Activated CD8-positive, alpha-beta T cell treated with anti-CD3 and anti-CD28 coated beads for 36 hours (primary cell): ENCODE results near the gene RIPK1. TPM values are rescaled to one million over a fixed set of nuclear protein-coding genes. Genes with fewer than 3 reads are reported as not detected.
A peak's percentile ranks its signal among the peaks of the same experiment; 100 is the strongest.

Experiments
- ATAC-seq: fragments of 200-7000 bp; cut with Tn5 transposase; one replicate; pipeline ENCODE4 v1.10.0; 2021; ENCODE audit warnings: mild to moderate bottlenecking, moderate library complexity
- CTCF ChIA-PET: fragments of 350-600 bp; sonication (Branson Sonifier 250); formaldehyde crosslinking; loops from one replicate; lab custom pipeline; 2021; ENCODE audit warnings: antibody characterized with exemption; lab: Charles Lee
- POLR2A ChIA-PET: fragments of 350-600 bp; sonication (Branson Sonifier 250); formaldehyde crosslinking; loops from one replicate; lab custom pipeline; 2021; ENCODE audit warnings: antibody characterized with exemption; lab: Charles Lee
- DNase-seq: peaks from one replicate; pipeline ENCODE4 v3.0.0-alpha.2; 2020
- H3K27ac Mint-ChIP-seq: one replicate; pipeline ENCODE4 v1.8.0; 2021; ENCODE audit warnings: mild to moderate bottlenecking, mixed read lengths
- H3K27me3 Mint-ChIP-seq: one replicate; pipeline ENCODE4 v1.8.0; 2021; ENCODE audit warnings: mixed read lengths
- H3K36me3 Mint-ChIP-seq: one replicate; pipeline ENCODE4 v1.8.0; 2021; ENCODE audit warnings: low read depth, mixed read lengths
- H3K4me1 Mint-ChIP-seq: one replicate; pipeline ENCODE4 v1.8.0; 2021; ENCODE audit warnings: low read depth, mixed read lengths
- H3K4me3 Mint-ChIP-seq: one replicate; pipeline ENCODE4 v1.8.0; 2021; ENCODE audit warnings: mild to moderate bottlenecking, moderate library complexity, mixed read lengths
- H3K9me3 Mint-ChIP-seq: one replicate; pipeline ENCODE4 v1.8.0; 2021; ENCODE audit warnings: mixed read lengths
- CTCF ChIP-seq: fragments of 200-600 bp; IDR thresholded peaks from one replicate; pipeline ENCODE4 v1.8.0; 2022; ENCODE audit warnings: antibody characterized with exemption, mild to moderate bottlenecking
- intact Hi-C: fragments of 100-400 bp; cut with micrococcal nuclease; formaldehyde crosslinking; loops from one replicate; pipeline ENCODE4 v1.10.0; 2022
- total RNA-seq, 2 experiments: library from RNA; stranded (reverse); gene quantifications; one replicate each; pipeline ENCODE4 v1.2.3, GENCODE V29; 2021

RIPK1 gene
- total RNA-seq, 2 experiments from 2014 or later: 8.8 to 9.0 TPM

GRCh38 chr6:3159805-3160781 is 91.8 kb downstream of the RIPK1 start:
- Mint-ChIP-seq H3K4me1 (peaks cover 29% of the 10 kb centered on the region), H3K27me3 (peaks cover 14% of the 10 kb centered on the region), H3K27ac (no peak overlapping the region), H3K9me3 (peaks cover 8% of the 10 kb centered on the region), H3K36me3 (peaks cover 5% of the 10 kb centered on the region), H3K4me3 (no peak overlapping the region)
- intact Hi-C loops: no loop called here
- ChIA-PET POLR2A (no interaction called here), CTCF (no interaction called here)
- DNase-seq (peak; percentile 66), ATAC-seq (peak; percentile 42)
- TF ChIP-seq CTCF: no peak

GRCh38 chr6:3162067-3162497 is 93.8 kb downstream of the RIPK1 start:
- Mint-ChIP-seq H3K27me3 (peaks cover 8% of the 10 kb centered on the region), H3K9me3 (peaks cover 8% of the 10 kb centered on the region), H3K4me3 (peak overlapping the region; percentile 77), H3K27ac (no peak overlapping the region), H3K4me1 (peaks cover 24% of the 10 kb centered on the region), H3K36me3 (peaks cover 5% of the 10 kb centered on the region)
- ATAC-seq (no peak), DNase-seq (no peak)
- ChIA-PET CTCF (interaction anchor here (0.8 to 1.8 kb wide), 3 partner anchors 13 to 97 kb away, joined by 4 to 6 read pairs (median 4); no protein-coding TSS in a partner anchor), POLR2A (no interaction called here)
- intact Hi-C loops: no loop called here
- TF ChIP-seq CTCF: no peak

- no peak for TF ChIP-seq CTCF
- Mint-ChIP-seq H3K4me3 (peak overlapping the region; percentile 77), H3K27me3 (peaks cover 8% of the 10 kb centered on the region), H3K4me1 (peaks cover 24% of the 10 kb centered on the region), H3K27ac (no peak overlapping the region), H3K9me3 (peaks cover 8% of the 10 kb centered on the region), H3K36me3 (peaks cover 5% of the 10 kb centered on the region)
- CTCF ChIA-PET: interaction anchor here (0.8 to 2.3 kb wide), 4 partner anchors 14 to 97 kb away, joined by 4 to 8 read pairs (median 5); no protein-coding TSS in a partner anchor
- peak; percentile 70 for DNase-seq
- POLR2A ChIA-PET: no interaction called here
- peak; percentile 75 for ATAC-seq
- intact Hi-C loops: no loop called here
These were observed 94.4 kb downstream of the RIPK1 start for GRCh38 chr6:3162565-3163247.

GRCh38 chr6:3163248-3163594 is 94.9 kb downstream of the RIPK1 start:
- ChIA-PET POLR2A (no interaction called here), CTCF (interaction anchor here (1.8 to 2.3 kb wide), 2 partner anchors 14 to 88 kb away, joined by 4 to 8 read pairs; no protein-coding TSS in a partner anchor)
- intact Hi-C loops: no loop called here
- Mint-ChIP-seq H3K4me1 (peaks cover 22% of the 10 kb centered on the region), H3K9me3 (peaks cover 8% of the 10 kb centered on the region), H3K36me3 (peaks cover 5% of the 10 kb centered on the region), H3K4me3 (peak overlapping the region; percentile 77), H3K27me3 (peaks cover 7% of the 10 kb centered on the region), H3K27ac (no peak overlapping the region)
- DNase-seq (no peak), ATAC-seq (peak; percentile 4)
- no peak for TF ChIP-seq CTCF
